Gastrocnemius medialis (tissue), 4 donors: ENCODE results near the gene LDHAL6B. TPM values are rescaled to one million over a fixed set of nuclear protein-coding genes. Genes with fewer than 3 reads are reported as not detected.

Source experiments
- ATAC-seq, 2 donors: fragments of 150-250 bp; one replicate each; pipeline ENCODE4 v1.9.1; 2016
- DNase-seq, 2 donors: peaks; one replicate each; pipeline ENCODE4 v3.0.0-alpha.2; 2019
- H3K27ac ChIP-seq, 4 donors: fragments of 200-600 bp; sonication (generic); 1 replicate in 1 of 4; 2 replicates in 3 of 4; pipeline ENCODE4 v1.5.1; 2016 to 2018; ENCODE audit warnings: mild to moderate bottlenecking in 2 of 4, moderate library complexity in 1 of 4
- H3K27me3 ChIP-seq, 3 donors: fragments of 200-600 bp; sonication (generic) in 2 of 3; 1 replicate in 1 of 3; 2 replicates in 2 of 3; pipeline versions ENCODE4 v1.5.1 to v1.6.0; 2016 to 2019; ENCODE audit warnings: mild to moderate bottlenecking in 1 of 3, moderate library complexity in 1 of 3
- H3K36me3 ChIP-seq, 2 donors: fragments of 200-600 bp; sonication (generic) in 1 of 2; one replicate each; pipeline ENCODE4 v1.5.1; 2017 to 2018
- H3K4me1 ChIP-seq, 2 donors: fragments of 200-600 bp; sonication (generic) in 1 of 2; one replicate each; pipeline ENCODE4 v1.5.1; 2016 to 2017; ENCODE audit warnings: mild to moderate bottlenecking in 2 of 2
- H3K4me3 ChIP-seq, 4 donors: fragments of 200-600 bp; sonication (generic) in 3 of 4; 1 replicate in 1 of 4; 2 replicates in 3 of 4; pipeline ENCODE4 v1.5.1; 2016 to 2019; ENCODE audit warnings: mild to moderate bottlenecking in 2 of 4
- H3K9me3 ChIP-seq, 3 donors: fragments of 200-600 bp; sonication (generic) in 2 of 3; 1 replicate in 1 of 3; 2 replicates in 2 of 3; pipeline ENCODE4 v1.5.1; 2016 to 2019
- CTCF ChIP-seq, 5 experiments: fragments of 450-650 bp in 3 of 5; fragments of 200-600 bp in 2 of 5; sonication (generic) in 2 of 5; IDR thresholded peaks in 4 of 5; conservative IDR thresholded peaks in 1 of 5; 1 replicate in 4 of 5; 2 replicates in 1 of 5; pipeline ENCODE4 v1.5.1; 2016 to 2019; ENCODE audit warnings: antibody characterized with exemption in 5 of 5, mild to moderate bottlenecking in 3 of 5, moderate library complexity in 3 of 5
- POLR2A ChIP-seq, 2 donors: fragments of 450-650 bp; IDR thresholded peaks; one replicate each; pipeline ENCODE4 v1.6.1; 2017; ENCODE audit warnings: antibody characterized with exemption in 2 of 2, mild to moderate bottlenecking in 2 of 2, moderate library complexity in 2 of 2
- in situ Hi-C, 4 donors: fragments of 200-750 bp; cut with MboI; loops; one replicate each; pipeline versions ENCODE4 v1.15.0 to v1.8.0; 2017; ENCODE audit warnings: low sequenced_read_pairs in 4 of 4
- intact Hi-C: fragments of 100-400 bp; cut with DNase I; formaldehyde crosslinking; loops from one replicate; pipeline ENCODE4 v1.15.1; 2023; ENCODE audit warnings: low total_unique reads
- total RNA-seq, 4 donors: library from RNA; depleted of rRNA; stranded (reverse); fragments of >200 nt; gene quantifications; one replicate each; pipeline versions ENCODE4 v1.1.0 to v1.2.3, GENCODE V29; 2016

Gene LDHAL6B
- total RNA-seq, 4 donors from 2014 or later: not detected

- TF ChIP-seq POLR2A (IDR thresholded peaks at IDR 0.05) (no peak), CTCF (IDR thresholded peaks at IDR 0.05 in 4 of 5, conservative IDR thresholded peaks at IDR 0.05 in 1 of 5) (no peak)
- no peak for DNase-seq
- Histone ChIP-seq H3K36me3 (peaks cover 0 to 45% of the 10 kb centered on the region in 2 donors), H3K27me3 (no peaks in the 10 kb centered on the region), H3K4me1 (no peaks in the 10 kb centered on the region), H3K4me3 (no peak overlapping the region), H3K27ac (no peak overlapping the region), H3K9me3 (no peaks in the 10 kb centered on the region)
- in situ Hi-C loops (no loop called here), intact Hi-C loops (no loop called here)
- no peak for ATAC-seq
Measured at GRCh38 chr15:59189241-59189640, 17.4 kb upstream of the LDHAL6B start.

GRCh38 chr15:59190291-59190690, 16.4 kb upstream of the LDHAL6B start:
- DNase-seq (no peak), ATAC-seq (no peak)
- H3K4me3 ChIP-seq: no peak overlapping the region
- intact Hi-C loops (no loop called here), in situ Hi-C loops (no loop called here)
- no peak overlapping the region for H3K27ac ChIP-seq
- no peaks in the 10 kb centered on the region for H3K4me1 ChIP-seq
- H3K36me3 ChIP-seq: peaks cover 0 to 51% of the 10 kb centered on the region in 2 donors
- no peaks in the 10 kb centered on the region for H3K9me3 ChIP-seq
- TF ChIP-seq CTCF (IDR thresholded peaks at IDR 0.05 in 4 of 5, conservative IDR thresholded peaks at IDR 0.05 in 1 of 5) (no peak), POLR2A (IDR thresholded peaks at IDR 0.05) (no peak)
- no peaks in the 10 kb centered on the region for H3K27me3 ChIP-seq

- DNase-seq (no peak), ATAC-seq (no peak)
- Histone ChIP-seq H3K4me1 (no peaks in the 10 kb centered on the region), H3K4me3 (no peak overlapping the region), H3K9me3 (no peaks in the 10 kb centered on the region), H3K27ac (no peak overlapping the region), H3K36me3 (peaks cover 0 to 54% of the 10 kb centered on the region in 2 donors), H3K27me3 (no peaks in the 10 kb centered on the region)
- in situ Hi-C loops (no loop called here), intact Hi-C loops (no loop called here)
- TF ChIP-seq CTCF (IDR thresholded peaks at IDR 0.05 in 4 of 5, conservative IDR thresholded peaks at IDR 0.05 in 1 of 5) (no peak), POLR2A (IDR thresholded peaks at IDR 0.05) (no peak)
Measured at GRCh38 chr15:59191855-59192237, 14.8 kb upstream of the LDHAL6B start.

- Histone ChIP-seq H3K4me1 (no peaks in the 10 kb centered on the region), H3K36me3 (peaks cover 0 to 36% of the 10 kb centered on the region in 2 donors), H3K27me3 (no peaks in the 10 kb centered on the region), H3K27ac (no peak overlapping the region), H3K9me3 (no peaks in the 10 kb centered on the region), H3K4me3 (no peak overlapping the region)
- TF ChIP-seq CTCF (IDR thresholded peaks at IDR 0.05 in 4 of 5, conservative IDR thresholded peaks at IDR 0.05 in 1 of 5) (no peak), POLR2A (IDR thresholded peaks at IDR 0.05) (no peak)
- intact Hi-C loops (no loop called here), in situ Hi-C loops (no loop called here)
- no peak for ATAC-seq
- no peak for DNase-seq
Measured at GRCh38 chr15:59194639-59195325, 11.9 kb upstream of the LDHAL6B start.

GRCh38 chr15:59196416-59196815, 10.2 kb upstream of the LDHAL6B start:
- no peak overlapping the region for H3K4me3 ChIP-seq
- DNase-seq (no peak), ATAC-seq (no peak)
- in situ Hi-C loops: no loop called here
- no peaks in the 10 kb centered on the region for H3K4me1 ChIP-seq
- H3K27me3 ChIP-seq: no peaks in the 10 kb centered on the region
- intact Hi-C loops: no loop called here
- no peak for TF ChIP-seq CTCF (IDR thresholded peaks at IDR 0.05 in 4 of 5, conservative IDR thresholded peaks at IDR 0.05 in 1 of 5)
- TF ChIP-seq POLR2A (IDR thresholded peaks at IDR 0.05): no peak
- no peaks in the 10 kb centered on the region for H3K9me3 ChIP-seq
- no peak overlapping the region for H3K27ac ChIP-seq
- peaks cover 0 to 45% of the 10 kb centered on the region in 2 donors for H3K36me3 ChIP-seq
